HCT116 (cell line): ENCODE results near the gene BLCAP. TPM values are rescaled to one million over a fixed set of nuclear protein-coding genes. Genes with fewer than 3 reads are reported as not detected.

ENCODE experiments used
- ATAC-seq: fragments of 200-7000 bp; cut with Tn5 transposase; 2 replicates; pipeline ENCODE4 v1.9.1; 2020; ENCODE audit warnings: mild to moderate bottlenecking, moderate library complexity
- BruUV-seq: library from RNA; stranded (reverse); fragments of 400-500 nt; replicated peaks from 2 replicates; lab custom pipeline; 2021; lab: Mats Ljungman, UMichigan
- CTCF ChIA-PET: fragments of 300-600 bp; sonication (Branson Sonifier 250); formaldehyde crosslinking; loops from one replicate; lab custom pipeline; 2021; ENCODE audit warnings: antibody characterized with exemption; lab: Charles Lee
- POLR2A ChIA-PET: fragments of 300-600, 350-600 bp; sonication (Branson Sonifier 250); formaldehyde crosslinking; loops from one replicate; lab custom pipeline; 2021; ENCODE audit warnings: antibody characterized with exemption; lab: Charles Lee
- RAD21 ChIA-PET, 2 experiments: fragments of 300-600 bp; sonication (Branson Sonifier 250); formaldehyde crosslinking; loops; one replicate each; lab custom pipeline; 2023; ENCODE audit warnings: low total read pairs in 2 of 2; ENCODE audit not compliant: uncharacterized antibody in 2 of 2, unreplicated experiment in 2 of 2, low non-redundant PET in 1 of 2; lab: Charles Lee
- DNase-seq: peaks from one replicate; pipeline ENCODE4 v3.0.0-alpha.2; 2010; ENCODE audit warnings: low read depth, low spot score
- H2AFZ ChIP-seq: fragments of 200-600 bp; shearing (Covaris generic), sonication (generic); 2 replicates; pipeline ENCODE4 v1.6.1; 2017; ENCODE audit warnings: low read depth, mixed run types, mixed read lengths, antibody characterized with exemption, low read length; ENCODE audit not compliant: poor library complexity, severe bottlenecking
- H3K27ac ChIP-seq: 2 replicates; pipeline ENCODE4 v1.5.1; 2012; ENCODE audit warnings: low read depth, low read length
- H3K27me3 ChIP-seq: fragments of 200-600 bp; sonication (generic); 2 replicates; pipeline ENCODE4 v1.6.1; 2016; ENCODE audit warnings: mixed run types, low read length, mixed read lengths; ENCODE audit not compliant: insufficient read depth
- H3K36me3 ChIP-seq, 2 experiments: fragments of 200-500 bp in 1 of 2; fragments of 200-600 bp in 1 of 2; sonication (Bioruptor generic) in 1 of 2; sonication (generic) in 1 of 2; 2 replicates each; pipeline versions ENCODE4 v1.5.1 to v1.6.1; 2014 to 2016; ENCODE audit warnings: low read length in 2 of 2, inconsistent platforms in 1 of 2, mixed read lengths in 1 of 2, mixed run types in 1 of 2; ENCODE audit not compliant: insufficient read depth in 2 of 2, control insufficient read depth in 1 of 2
- H3K4me1 ChIP-seq, 2 experiments: fragments of 200-600 bp in 1 of 2; sonication (generic) in 1 of 2; 2 replicates each; pipeline versions ENCODE4 v1.5.1 to v1.6.1; 2012 to 2017; ENCODE audit warnings: low read length in 2 of 2, inconsistent platforms in 1 of 2, mild to moderate bottlenecking in 1 of 2, mixed read lengths in 1 of 2, mixed run types in 1 of 2, moderate library complexity in 1 of 2; ENCODE audit not compliant: insufficient read depth in 2 of 2, control insufficient read depth in 1 of 2
- H3K4me2 ChIP-seq: fragments of 200-600 bp; sonication (generic); 2 replicates; pipeline ENCODE4 v1.6.1; 2017; ENCODE audit warnings: mixed run types, low read length, mixed read lengths
- H3K4me3 ChIP-seq, 2 experiments: fragments of 200-600 bp in 1 of 2; sonication (generic) in 1 of 2; replicated peaks in 1 of 2; 2 replicates each; pipeline ENCODE4 v1.5.1; 2011 to 2016; ENCODE audit warnings: low read length in 2 of 2, control low read depth in 1 of 2, low read depth in 1 of 2, mild to moderate bottlenecking in 1 of 2, mixed read lengths in 1 of 2, mixed run types in 1 of 2
- H3K79me2 ChIP-seq: fragments of 200-600 bp; sonication (generic); 2 replicates; pipeline ENCODE4 v1.6.1; 2017; ENCODE audit warnings: mild to moderate bottlenecking, mixed run types, low read length, moderate library complexity, mixed read lengths; ENCODE audit not compliant: insufficient read depth
- H3K9ac ChIP-seq: fragments of 200-600 bp; sonication (generic); 2 replicates; pipeline ENCODE4 v1.6.1; 2016; ENCODE audit warnings: low read length, mixed read lengths
- H3K9me2 ChIP-seq: fragments of 200-600 bp; sonication (generic), shearing (Covaris generic); 2 replicates; pipeline ENCODE4 v1.6.1; 2017; ENCODE audit warnings: mixed run types, mild to moderate bottlenecking, moderate library complexity; ENCODE audit not compliant: insufficient read depth
- H3K9me3 ChIP-seq, 2 experiments: fragments of 200-500 bp in 1 of 2; fragments of 200-600 bp in 1 of 2; sonication (Bioruptor generic) in 1 of 2; sonication (generic) in 1 of 2; 2 replicates each; pipeline ENCODE4 v1.6.1; 2014 to 2017; ENCODE audit warnings: low read length in 2 of 2, mixed read lengths in 2 of 2, inconsistent platforms in 1 of 2, low read depth in 1 of 2, mild to moderate bottlenecking in 1 of 2, mixed run types in 1 of 2, moderate library complexity in 1 of 2; ENCODE audit not compliant: control insufficient read depth in 1 of 2, insufficient read depth in 1 of 2
- H4K20me1 ChIP-seq: fragments of 200-600 bp; sonication (generic), shearing (Covaris generic); 2 replicates; pipeline ENCODE4 v1.6.1; 2017; ENCODE audit warnings: mixed run types, mild to moderate bottlenecking, moderate library complexity; ENCODE audit not compliant: insufficient read depth
- CBX3 ChIP-seq: IDR thresholded peaks from 2 replicates; pipeline ENCODE4 v1.6.1; 2012; ENCODE audit warnings: low read depth
- CEBPB ChIP-seq: IDR thresholded peaks from 2 replicates; pipeline ENCODE4 v1.6.1; 2012; ENCODE audit warnings: low read depth
- ELF1 ChIP-seq: IDR thresholded peaks from 2 replicates; pipeline ENCODE4 v1.6.1; 2012; ENCODE audit warnings: low read depth, borderline replicate concordance
- EZH2 ChIP-seq: fragments of 200-600 bp; sonication (generic); IDR thresholded peaks from 2 replicates; pipeline ENCODE4 v1.6.1; 2017; ENCODE audit warnings: antibody characterized with exemption, mixed run types
- FOSL1 ChIP-seq: IDR thresholded peaks from 2 replicates; pipeline ENCODE4 v1.6.1; 2012; ENCODE audit warnings: low read depth
- POLR2A ChIP-seq: IDR thresholded peaks from 2 replicates; pipeline ENCODE4 v1.7.0; 2011; ENCODE audit warnings: borderline replicate concordance; ENCODE audit not compliant: insufficient read depth, insufficient read length; ENCODE audit errors: extremely low read depth
- POLR2AphosphoS5 ChIP-seq: IDR thresholded peaks from 2 replicates; pipeline ENCODE4 v1.6.1; 2011; ENCODE audit warnings: mild to moderate bottlenecking, low read depth, low read length, moderate library complexity
- RAD21 ChIP-seq: IDR thresholded peaks from 2 replicates; pipeline ENCODE4 v1.6.1; 2012; ENCODE audit warnings: low read depth, mild to moderate bottlenecking
- SIN3A ChIP-seq: IDR thresholded peaks from 2 replicates; pipeline ENCODE4 v1.6.1; 2012; ENCODE audit warnings: low read depth
- SP1 ChIP-seq: IDR thresholded peaks from 2 replicates; pipeline ENCODE4 v1.6.1; 2012; ENCODE audit warnings: low read depth
- SRF ChIP-seq: IDR thresholded peaks from 2 replicates; pipeline ENCODE4 v1.6.1; 2012; ENCODE audit warnings: low read depth
- YY1 ChIP-seq: IDR thresholded peaks from 2 replicates; pipeline ENCODE4 v1.6.1; 2011; ENCODE audit warnings: low read length, low read depth, moderate library complexity, mild to moderate bottlenecking; ENCODE audit not compliant: insufficient replicate concordance; ENCODE audit errors: extremely low read depth
- ZFX ChIP-seq: fragments of 450-650 bp; IDR thresholded peaks from 2 replicates; pipeline ENCODE4 v1.6.1; 2017
- ZNF274 ChIP-seq: fragments of 200-500 bp; sonication (Bioruptor generic); IDR thresholded peaks from 2 replicates; pipeline ENCODE4 v1.6.1; 2014; ENCODE audit warnings: mild to moderate bottlenecking, low read depth, low read length, inconsistent platforms
- intact Hi-C: fragments of 100-400 bp; cut with micrococcal nuclease; formaldehyde crosslinking; loops from 2 replicates; pipeline ENCODE4 v1.10.0; 2022
- total RNA-seq: library from RNA; stranded (reverse); gene quantifications from one replicate; pipeline ENCODE4 v1.2.1, GENCODE V29; 2021; ENCODE audit not compliant: unreplicated experiment
- TF ChIP-seq, protein P1 (sequence below), 3 experiments: fragments of 200-600 bp in 1 of 3; sonication (generic) in 1 of 3; IDR thresholded peaks in 2 of 3; conservative IDR thresholded peaks in 1 of 3; 2 replicates each; pipeline ENCODE4 v1.5.1; 2012 to 2017; ENCODE audit warnings: low read depth in 2 of 3, low read length in 2 of 3, antibody characterized with exemption in 1 of 3, borderline replicate concordance in 1 of 3, control low read depth in 1 of 3, mild to moderate bottlenecking in 1 of 3, mixed read lengths in 1 of 3, mixed run types in 1 of 3, moderate library complexity in 1 of 3; ENCODE audit not compliant: insufficient read depth in 1 of 3
- TF ChIP-seq, protein P2 (sequence below): IDR thresholded peaks from 2 replicates; pipeline ENCODE4 v1.6.1; 2012; ENCODE audit warnings: low read depth
- TF ChIP-seq, protein P3 (sequence below): IDR thresholded peaks from 2 replicates; pipeline ENCODE4 v1.6.1; 2012
- TF ChIP-seq, protein P4 (sequence below): IDR thresholded peaks from 2 replicates; pipeline ENCODE4 v1.6.1; 2012

BLCAP gene
- total RNA-seq, 1 experiment from 2014 or later, result 27.5 TPM

DNA sequence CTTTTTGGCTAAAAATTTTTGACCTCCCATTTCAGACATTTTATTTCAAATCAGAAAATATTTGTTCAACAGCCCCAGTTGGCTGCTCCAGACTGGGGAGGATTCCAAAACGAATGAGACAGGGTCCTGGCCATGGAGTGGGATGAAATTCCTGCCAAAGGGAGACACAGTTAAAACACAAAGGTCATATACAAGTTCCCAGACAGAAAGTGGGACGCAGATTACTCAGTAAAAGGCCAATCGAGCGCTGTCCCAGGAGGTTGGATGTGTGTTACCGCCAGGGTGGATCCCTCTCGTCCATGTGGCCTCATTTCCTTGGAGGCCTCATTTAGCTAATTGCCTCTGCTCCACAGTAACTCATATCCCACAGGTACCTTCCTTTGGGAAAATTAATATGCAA is 48.4 kb downstream of the BLCAP start:
- no TSS peak for BruUV-seq
- no peak overlapping the region for H3K9ac ChIP-seq
- no peaks in the 10 kb centered on the region for H3K9me3 ChIP-seq
- TF ChIP-seq ZFX (no peak), POLR2AphosphoS5 (no peak), CBX3 (no peak), POLR2A (no peak), EZH2 (no peak), SIN3A (no peak), FOSL1 (no peak), YY1 (no peak), ZNF274 (no peak), CEBPB (no peak), SP1 (no peak), ELF1 (no peak), RAD21 (no peak), SRF (no peak)
- TF ChIP-seq, protein P1, sequence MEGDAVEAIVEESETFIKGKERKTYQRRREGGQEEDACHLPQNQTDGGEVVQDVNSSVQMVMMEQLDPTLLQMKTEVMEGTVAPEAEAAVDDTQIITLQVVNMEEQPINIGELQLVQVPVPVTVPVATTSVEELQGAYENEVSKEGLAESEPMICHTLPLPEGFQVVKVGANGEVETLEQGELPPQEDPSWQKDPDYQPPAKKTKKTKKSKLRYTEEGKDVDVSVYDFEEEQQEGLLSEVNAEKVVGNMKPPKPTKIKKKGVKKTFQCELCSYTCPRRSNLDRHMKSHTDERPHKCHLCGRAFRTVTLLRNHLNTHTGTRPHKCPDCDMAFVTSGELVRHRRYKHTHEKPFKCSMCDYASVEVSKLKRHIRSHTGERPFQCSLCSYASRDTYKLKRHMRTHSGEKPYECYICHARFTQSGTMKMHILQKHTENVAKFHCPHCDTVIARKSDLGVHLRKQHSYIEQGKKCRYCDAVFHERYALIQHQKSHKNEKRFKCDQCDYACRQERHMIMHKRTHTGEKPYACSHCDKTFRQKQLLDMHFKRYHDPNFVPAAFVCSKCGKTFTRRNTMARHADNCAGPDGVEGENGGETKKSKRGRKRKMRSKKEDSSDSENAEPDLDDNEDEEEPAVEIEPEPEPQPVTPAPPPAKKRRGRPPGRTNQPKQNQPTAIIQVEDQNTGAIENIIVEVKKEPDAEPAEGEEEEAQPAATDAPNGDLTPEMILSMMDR (IDR thresholded peaks at IDR 0.05 in 2 of 3, conservative IDR thresholded peaks at IDR 0.05 in 1 of 3; ENCODE audit: borderline replicate concordance in 1 of 3, insufficient read depth in 1 of 3, low read depth in 2 of 3, low read length in 2 of 3), result no peak
- TF ChIP-seq, protein P2, sequence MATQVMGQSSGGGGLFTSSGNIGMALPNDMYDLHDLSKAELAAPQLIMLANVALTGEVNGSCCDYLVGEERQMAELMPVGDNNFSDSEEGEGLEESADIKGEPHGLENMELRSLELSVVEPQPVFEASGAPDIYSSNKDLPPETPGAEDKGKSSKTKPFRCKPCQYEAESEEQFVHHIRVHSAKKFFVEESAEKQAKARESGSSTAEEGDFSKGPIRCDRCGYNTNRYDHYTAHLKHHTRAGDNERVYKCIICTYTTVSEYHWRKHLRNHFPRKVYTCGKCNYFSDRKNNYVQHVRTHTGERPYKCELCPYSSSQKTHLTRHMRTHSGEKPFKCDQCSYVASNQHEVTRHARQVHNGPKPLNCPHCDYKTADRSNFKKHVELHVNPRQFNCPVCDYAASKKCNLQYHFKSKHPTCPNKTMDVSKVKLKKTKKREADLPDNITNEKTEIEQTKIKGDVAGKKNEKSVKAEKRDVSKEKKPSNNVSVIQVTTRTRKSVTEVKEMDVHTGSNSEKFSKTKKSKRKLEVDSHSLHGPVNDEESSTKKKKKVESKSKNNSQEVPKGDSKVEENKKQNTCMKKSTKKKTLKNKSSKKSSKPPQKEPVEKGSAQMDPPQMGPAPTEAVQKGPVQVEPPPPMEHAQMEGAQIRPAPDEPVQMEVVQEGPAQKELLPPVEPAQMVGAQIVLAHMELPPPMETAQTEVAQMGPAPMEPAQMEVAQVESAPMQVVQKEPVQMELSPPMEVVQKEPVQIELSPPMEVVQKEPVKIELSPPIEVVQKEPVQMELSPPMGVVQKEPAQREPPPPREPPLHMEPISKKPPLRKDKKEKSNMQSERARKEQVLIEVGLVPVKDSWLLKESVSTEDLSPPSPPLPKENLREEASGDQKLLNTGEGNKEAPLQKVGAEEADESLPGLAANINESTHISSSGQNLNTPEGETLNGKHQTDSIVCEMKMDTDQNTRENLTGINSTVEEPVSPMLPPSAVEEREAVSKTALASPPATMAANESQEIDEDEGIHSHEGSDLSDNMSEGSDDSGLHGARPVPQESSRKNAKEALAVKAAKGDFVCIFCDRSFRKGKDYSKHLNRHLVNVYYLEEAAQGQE, result no peak
- TF ChIP-seq, protein P3, sequence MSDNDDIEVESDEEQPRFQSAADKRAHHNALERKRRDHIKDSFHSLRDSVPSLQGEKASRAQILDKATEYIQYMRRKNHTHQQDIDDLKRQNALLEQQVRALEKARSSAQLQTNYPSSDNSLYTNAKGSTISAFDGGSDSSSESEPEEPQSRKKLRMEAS, result no peak
- TF ChIP-seq, protein P4, sequence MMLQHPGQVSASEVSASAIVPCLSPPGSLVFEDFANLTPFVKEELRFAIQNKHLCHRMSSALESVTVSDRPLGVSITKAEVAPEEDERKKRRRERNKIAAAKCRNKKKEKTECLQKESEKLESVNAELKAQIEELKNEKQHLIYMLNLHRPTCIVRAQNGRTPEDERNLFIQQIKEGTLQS, result no peak
- ATAC-seq (no peak), DNase-seq (no peak)
- no peak overlapping the region for H3K4me2 ChIP-seq
- H3K79me2 ChIP-seq, result no peaks in the 10 kb centered on the region
- no peaks in the 10 kb centered on the region for H4K20me1 ChIP-seq
- H3K27me3 ChIP-seq, result peaks cover 93% of the 10 kb centered on the region
- H3K9me2 ChIP-seq, result no peaks in the 10 kb centered on the region
- ChIA-PET CTCF (no interaction called here), RAD21 (no interaction called here), POLR2A (no interaction called here)
- no peaks in the 10 kb centered on the region for H3K36me3 ChIP-seq
- intact Hi-C loops, result no loop called here
- no peak overlapping the region for H3K4me3 ChIP-seq
- H3K27ac ChIP-seq, result no peak overlapping the region
- no peak overlapping the region for H2AFZ ChIP-seq
- H3K4me1 ChIP-seq, result no peaks in the 10 kb centered on the region
